ENCODE data around the gene IL4R.

DNA sequence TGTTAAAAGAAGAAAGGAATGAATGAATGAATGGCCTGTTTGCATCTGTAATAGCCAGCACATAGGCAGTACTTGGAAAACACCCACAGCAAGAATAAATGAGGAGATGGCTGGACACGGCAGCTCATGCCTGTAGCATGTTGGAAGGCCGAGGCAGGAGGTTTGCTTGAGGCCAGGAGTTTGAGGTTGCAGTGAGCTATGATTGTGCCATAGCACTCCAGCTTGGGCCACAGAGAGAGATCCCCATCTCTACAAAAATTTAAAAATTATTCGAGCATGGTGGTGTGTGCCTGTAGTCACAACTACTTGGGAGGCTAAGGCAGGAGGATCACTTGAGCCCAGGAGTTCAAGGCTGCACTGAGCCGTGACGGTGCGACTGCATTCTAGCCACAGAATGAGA is 12.5 kb downstream of the IL4R start:
- TF ChIP-seq, protein P1, sequence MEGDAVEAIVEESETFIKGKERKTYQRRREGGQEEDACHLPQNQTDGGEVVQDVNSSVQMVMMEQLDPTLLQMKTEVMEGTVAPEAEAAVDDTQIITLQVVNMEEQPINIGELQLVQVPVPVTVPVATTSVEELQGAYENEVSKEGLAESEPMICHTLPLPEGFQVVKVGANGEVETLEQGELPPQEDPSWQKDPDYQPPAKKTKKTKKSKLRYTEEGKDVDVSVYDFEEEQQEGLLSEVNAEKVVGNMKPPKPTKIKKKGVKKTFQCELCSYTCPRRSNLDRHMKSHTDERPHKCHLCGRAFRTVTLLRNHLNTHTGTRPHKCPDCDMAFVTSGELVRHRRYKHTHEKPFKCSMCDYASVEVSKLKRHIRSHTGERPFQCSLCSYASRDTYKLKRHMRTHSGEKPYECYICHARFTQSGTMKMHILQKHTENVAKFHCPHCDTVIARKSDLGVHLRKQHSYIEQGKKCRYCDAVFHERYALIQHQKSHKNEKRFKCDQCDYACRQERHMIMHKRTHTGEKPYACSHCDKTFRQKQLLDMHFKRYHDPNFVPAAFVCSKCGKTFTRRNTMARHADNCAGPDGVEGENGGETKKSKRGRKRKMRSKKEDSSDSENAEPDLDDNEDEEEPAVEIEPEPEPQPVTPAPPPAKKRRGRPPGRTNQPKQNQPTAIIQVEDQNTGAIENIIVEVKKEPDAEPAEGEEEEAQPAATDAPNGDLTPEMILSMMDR (IDR thresholded peaks at IDR 0.05) = no peak
- no peak for TF ChIP-seq POLR2AphosphoS5 (IDR thresholded peaks at IDR 0.05)
- no peak for TF ChIP-seq POLR2A (IDR thresholded peaks at IDR 0.05)
